K562 (cell line): ENCODE data around the gene CHST10. TPM values are rescaled to one million over a fixed set of nuclear protein-coding genes. Genes with fewer than 3 reads are reported as not detected.

Experiments used
- ATAC-seq: fragments of 200-7000 bp; cut with Tn5 transposase; 3 replicates; pipeline ENCODE4 v1.9.1; 2020; ENCODE audit warnings: moderate library complexity
- BruUV-seq: library from RNA; stranded (reverse); fragments of 400-500 nt; replicated peaks from 2 replicates; lab custom pipeline; 2021; lab: Mats Ljungman, UMichigan
- CTCF ChIA-PET: fragments of 300-600 bp; formaldehyde crosslinking; extraction: SDS; loops from one replicate; lab custom pipeline; 2021; ENCODE audit warnings: low intra/inter-chr PET ratio; lab: Yijun Ruan, JAX
- POLR2A ChIA-PET: fragments of 300-600, 350-650 bp; sonication (Branson Sonifier 250); formaldehyde crosslinking; extraction: SDS; loops from one replicate; lab custom pipeline; 2021; ENCODE audit warnings: antibody characterized with exemption, inconsistent platforms; lab: Yijun Ruan, JAX
- DNase-seq, 4 experiments: peaks; one replicate each; pipeline versions ENCODE4 v3.0.0 to v3.0.0-alpha.2; 2011 to 2018; ENCODE audit warnings: low spot score in 3 of 4, mixed read lengths in 3 of 4; ENCODE audit errors: extremely low read depth in 1 of 4
- FAIRE-seq: peaks from 2 replicates; lab custom pipeline; 2011; peaks lifted over from hg19 to GRCh38; lab: Jason Lieb, UNC
- H2AFZ ChIP-seq: 2 replicates; pipeline ENCODE4 v1.6.0; 2011; ENCODE audit warnings: low read depth, low read length, control low read depth, inconsistent platforms
- H3K27ac ChIP-seq: fragments of 200-600 bp; 3 replicates; pipeline ENCODE4 v1.8.0; 2011; ENCODE audit warnings: low read depth, mild to moderate bottlenecking, control low read depth, inconsistent platforms, low read length, moderate library complexity, mixed read lengths; ENCODE audit errors: extremely low read depth
- H3K27me3 ChIP-seq, 2 experiments: fragments of 300-600 bp in 1 of 2; 2 replicates in 1 of 2; 3 replicates in 1 of 2; pipeline versions ENCODE4 v1.6.0 to v1.8.0; 2011; ENCODE audit warnings: inconsistent platforms in 2 of 2, low read length in 2 of 2, mild to moderate bottlenecking in 1 of 2, mixed read lengths in 1 of 2, moderate library complexity in 1 of 2; ENCODE audit not compliant: control insufficient read depth in 2 of 2, insufficient read depth in 2 of 2
- H3K36me3 ChIP-seq: fragments of 300-600 bp; 3 replicates; pipeline ENCODE4 v1.8.0; 2011; ENCODE audit warnings: mild to moderate bottlenecking, low read length, inconsistent platforms; ENCODE audit not compliant: control insufficient read depth, insufficient read depth
- H3K4me1 ChIP-seq, 2 experiments: fragments of 200-600 bp in 1 of 2; replicated peaks in 1 of 2; 2 replicates in 1 of 2; 3 replicates in 1 of 2; pipeline versions ENCODE4 v1.5.1 to v1.8.0; 2011; ENCODE audit warnings: inconsistent platforms in 2 of 2, low read length in 2 of 2, mild to moderate bottlenecking in 1 of 2, mixed read lengths in 1 of 2, moderate library complexity in 1 of 2; ENCODE audit not compliant: control insufficient read depth in 2 of 2, insufficient read depth in 2 of 2
- H3K4me2 ChIP-seq: 2 replicates; pipeline ENCODE4 v1.6.1; 2011; ENCODE audit warnings: low read length, control low read depth, inconsistent platforms, mixed read lengths; ENCODE audit not compliant: insufficient read depth
- H3K4me3 ChIP-seq: fragments of 200-600 bp; sonication (generic), shearing (Covaris generic); 2 replicates; pipeline ENCODE4 v1.5.1; 2016; ENCODE audit warnings: control low read depth, inconsistent platforms
- H3K79me2 ChIP-seq: fragments of 200-600 bp; 3 replicates; pipeline ENCODE4 v1.8.0; 2011; ENCODE audit warnings: low read length, inconsistent platforms; ENCODE audit not compliant: control insufficient read depth, insufficient read depth
- H3K9ac ChIP-seq, 2 experiments: 2 replicates each; pipeline versions ENCODE4 v1.6.0 to v1.6.1; 2011; ENCODE audit warnings: low read depth in 2 of 2, low read length in 2 of 2, control low read depth in 1 of 2, inconsistent platforms in 1 of 2, mild to moderate bottlenecking in 1 of 2, mixed read lengths in 1 of 2; ENCODE audit not compliant: insufficient read depth in 1 of 2
- H3K9me1 ChIP-seq: one replicate; pipeline ENCODE4 v1.6.0; 2011; ENCODE audit warnings: inconsistent platforms, mild to moderate bottlenecking, low read length, moderate library complexity; ENCODE audit not compliant: control insufficient read depth, insufficient read depth
- H3K9me3 ChIP-seq: replicated peaks from 2 replicates; pipeline ENCODE4 v1.5.1; 2011; ENCODE audit warnings: low read depth, low read length, inconsistent platforms; ENCODE audit not compliant: control insufficient read depth, insufficient read depth
- H4K20me1 ChIP-seq: replicated peaks from 2 replicates; pipeline ENCODE4 v1.6.1; 2011; ENCODE audit warnings: low read length, inconsistent platforms, mixed read lengths; ENCODE audit not compliant: control insufficient read depth, insufficient read depth
- BRD4 ChIP-seq: fragments of 200-600 bp; sonication (generic); IDR thresholded peaks from 2 replicates; pipeline ENCODE4 v1.6.1; 2017; ENCODE audit warnings: inconsistent platforms
- CCNT2 ChIP-seq: IDR thresholded peaks from 2 replicates; pipeline ENCODE4 v1.6.1; 2011; ENCODE audit warnings: borderline replicate concordance, low read depth, mild to moderate bottlenecking, moderate library complexity, mixed read lengths, low read length; ENCODE audit not compliant: insufficient read length; ENCODE audit errors: extremely low read depth
- FOS ChIP-seq: IDR thresholded peaks from 3 replicates; pipeline ENCODE4 v1.6.1; 2011; ENCODE audit not compliant: insufficient read length; ENCODE audit errors: extremely low read depth
- NUFIP1 ChIP-seq: fragments of 450-650 bp; IDR thresholded peaks from 2 replicates; pipeline ENCODE4 v1.6.1; 2018; ENCODE audit not compliant: partially characterized antibody
- PKNOX1 ChIP-seq: fragments of 450-650 bp; IDR thresholded peaks from 2 replicates; pipeline ENCODE4 v1.6.1; 2016
- SNAPC5 ChIP-seq: fragments of 250-450 bp; sonication (Bioruptor Pico); IDR thresholded peaks from 2 replicates; pipeline ENCODE4 v1.8.0; 2021; ENCODE audit warnings: moderate library complexity, mild to moderate bottlenecking, inconsistent platforms
- TRIM25 ChIP-seq: fragments of 450-650 bp; IDR thresholded peaks from 2 replicates; pipeline ENCODE4 v1.7.0; 2016; ENCODE audit warnings: borderline replicate concordance
- ZNF12 ChIP-seq: sonication (generic); formaldehyde crosslinking; IDR thresholded peaks from 2 replicates; pipeline ENCODE4 v1.4.0; 2020; ENCODE audit warnings: mild to moderate bottlenecking, missing genetic modification reagents
- ZNF146 ChIP-seq: IDR thresholded peaks from one replicate; pipeline ENCODE4 v1.6.1; 2018; ENCODE audit warnings: missing compliant biosample characterization; ENCODE audit not compliant: unreplicated experiment
- WGBS: fragments of 100-300 bp; shearing (Covaris generic); methylation state at CpG from one replicate; pipeline ENCODE4 v1.1.6; 2016; ENCODE audit warnings: low coverage, mixed read lengths; ENCODE audit not compliant: insufficient coverage; ENCODE audit errors: missing lambda C conversion rate; 5-methylcytosine and 5-hydroxymethylcytosine counted together
- in situ Hi-C: fragments of 300-500 bp; cut with MboI; formaldehyde crosslinking; loops from 4 replicates; pipeline ENCODE4 v1.15.0; 2018; ENCODE audit warnings: inconsistent platforms, mixed read lengths
- intact Hi-C: fragments of 100-400 bp; cut with micrococcal nuclease; formaldehyde crosslinking; loops from 2 replicates; pipeline ENCODE4 v1.14.2; 2022
- polyA plus RNA-seq, 8 experiments: library from polyadenylated mRNA; depleted of rRNA in 4 of 8; stranded (reverse) in 5 of 8; unstranded in 3 of 8; fragments of >200 nt; fragmentation: Nextera tagmentation in 2 of 8; fragmentation: Illumina TruSeq in 1 of 8; extraction: Ambion mirVana in 2 of 8; extraction: Trizol in 1 of 8; gene quantifications; 2 replicates each; pipeline versions ENCODE4 v1.2.1 to v1.2.3, GENCODE V29; 2011 to 2014; ENCODE audit warnings: inconsistent platforms in 1 of 8, missing spikeins in 1 of 8
- total RNA-seq, 7 experiments: library from RNA; depleted of rRNA in 6 of 7; stranded (reverse); fragments of >200 nt in 6 of 7; fragmentation: Illumina TruSeq in 2 of 7; extraction: Trizol in 2 of 7; gene quantifications; 2 replicates each; pipeline versions ENCODE4 v1.2.1 to v1.2.3, GENCODE V29; 2011 to 2021; ENCODE audit warnings: low replicate concordance in 1 of 7

CHST10 gene
- total and polyA plus RNA-seq, 9 of the 15 experiments (the other 6 are each of a cell fraction or from before 2014, with no cell fraction given), result 1.3 to 30.9 (median 19.3) TPM

GRCh38 chr2:100403722-100404121 is 13.7 kb downstream of the CHST10 start:
- no peaks in the 10 kb centered on the region for H3K9me3 ChIP-seq
- H3K27me3 ChIP-seq, result no peaks in the 10 kb centered on the region
- CTCF ChIA-PET, result no interaction called here
- no peaks in the 10 kb centered on the region for H3K9me1 ChIP-seq
- 0 out of 2 replicates have a peak, but pooled peaks cover under 1% of the 10 kb centered on the region for H4K20me1 ChIP-seq
- H3K4me3 ChIP-seq, result no peak overlapping the region
- no TSS peak for BruUV-seq
- ATAC-seq (no peak), FAIRE-seq (no peak), DNase-seq (no peak)
- no peak for TF ChIP-seq TRIM25
- TF ChIP-seq PKNOX1, result no peak
- TF ChIP-seq ZNF12 (CRISPR knock-in tag), result no peak
- no peak for TF ChIP-seq CCNT2
- no peak for TF ChIP-seq FOS
- TF ChIP-seq BRD4, result no peak
- no peak for TF ChIP-seq ZNF146 (CRISPR knock-in tag)
- no peak for TF ChIP-seq NUFIP1
- no peak for TF ChIP-seq SNAPC5 (CRISPR knock-in tag)
- 86% methylated on average over 10 of the region's 10 CpGs for WGBS
- H3K79me2 ChIP-seq, result 0 out of 3 replicates have a peak, but pooled peaks cover 2% of the 10 kb centered on the region
- no peak overlapping the region for H3K4me2 ChIP-seq
- intact Hi-C loops (no loop called here), in situ Hi-C loops (no loop called here)
- no peak overlapping the region; a peak in 1 of 4 replicates for H3K9ac ChIP-seq
- H3K27ac ChIP-seq, result no peak overlapping the region
- POLR2A ChIA-PET, result interaction anchor here (0.6 to 0.9 kb wide), 2 partner anchors 127 to 589 kb away, joined by 3 read pairs; no protein-coding TSS in a partner anchor
- H3K36me3 ChIP-seq, result peaks cover 58% of the 10 kb centered on the region
- H3K4me1 ChIP-seq, result no peaks in the 10 kb centered on the region
- no peak overlapping the region for H2AFZ ChIP-seq
